HG03060 (cell line): ENCODE measurements around the gene SPATA2.
"Not testable (repeated sequence)": the region's sequence is repeated elsewhere in the genome, so short reads cannot be mapped to it uniquely, and the experiment has no call there.

Experiments used
- ATAC-seq: cut with Tn5 transposase; IDR thresholded peaks from one replicate; pipeline ENCODE4 v1.9.1; 2021; ENCODE audit warnings: low read depth, moderate number of reproducible peaks; ENCODE audit not compliant: unreplicated experiment

Gene SPATA2

DNA sequence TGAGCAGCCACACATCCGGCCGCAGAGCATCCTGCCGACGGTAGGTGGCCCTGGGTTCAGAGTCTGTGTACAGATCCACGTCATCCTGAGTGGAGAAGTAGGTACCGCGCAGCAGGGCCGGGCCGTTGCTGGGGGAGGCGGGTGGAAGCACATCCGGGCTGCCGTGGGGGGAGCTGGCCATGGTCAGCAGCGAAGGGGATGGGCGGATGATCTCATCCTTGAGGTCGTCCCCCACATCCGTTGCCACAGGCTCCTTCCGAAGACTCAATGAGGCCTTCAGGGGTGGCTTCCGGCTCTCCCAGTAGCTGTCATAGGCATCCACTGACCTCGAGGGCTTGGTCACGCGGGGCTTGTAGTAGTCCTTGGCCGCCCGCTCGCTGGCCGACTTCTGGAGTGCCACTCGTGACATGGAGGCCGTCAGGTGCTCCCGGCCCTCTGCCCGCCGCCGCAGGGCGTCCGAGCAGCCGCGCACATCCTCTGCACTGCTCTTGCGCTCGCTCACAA is 9.2 kb downstream of the SPATA2 start:
- no peak for ATAC-seq

DNA sequence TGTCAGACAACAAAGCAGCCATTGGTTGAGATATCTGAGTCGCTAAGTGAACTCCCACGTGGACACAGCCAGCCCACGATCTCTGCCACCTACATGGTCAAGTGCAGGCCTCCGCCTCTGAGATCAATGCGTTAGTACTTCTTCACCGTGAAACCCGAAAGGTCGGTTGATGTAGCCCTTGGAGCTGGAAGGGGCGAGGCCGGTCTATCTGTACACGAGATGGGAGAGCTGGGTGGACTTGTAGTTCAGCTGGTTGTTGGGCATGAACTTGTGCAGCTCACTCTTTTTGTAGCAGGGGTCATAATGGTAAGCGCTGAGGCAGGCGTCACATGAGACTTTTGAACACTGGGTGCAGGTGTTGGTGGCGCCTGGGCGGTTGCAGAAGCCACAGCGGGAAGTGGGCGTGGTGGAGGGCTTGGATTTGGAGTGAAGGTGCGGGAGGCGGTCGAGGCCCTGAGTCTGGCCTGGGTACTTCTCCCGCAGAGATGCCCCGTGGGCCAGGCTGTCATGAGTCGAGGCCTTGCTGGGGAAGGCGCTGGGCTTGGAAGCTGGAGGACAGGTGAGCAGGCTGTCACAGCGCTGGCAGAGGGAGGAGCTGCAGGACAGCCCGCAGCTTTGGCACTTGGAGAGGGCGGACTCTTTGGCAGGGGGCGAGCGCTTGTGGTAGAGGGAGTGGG is 9.8 kb downstream of the SPATA2 start:
- no peak for ATAC-seq

DNA sequence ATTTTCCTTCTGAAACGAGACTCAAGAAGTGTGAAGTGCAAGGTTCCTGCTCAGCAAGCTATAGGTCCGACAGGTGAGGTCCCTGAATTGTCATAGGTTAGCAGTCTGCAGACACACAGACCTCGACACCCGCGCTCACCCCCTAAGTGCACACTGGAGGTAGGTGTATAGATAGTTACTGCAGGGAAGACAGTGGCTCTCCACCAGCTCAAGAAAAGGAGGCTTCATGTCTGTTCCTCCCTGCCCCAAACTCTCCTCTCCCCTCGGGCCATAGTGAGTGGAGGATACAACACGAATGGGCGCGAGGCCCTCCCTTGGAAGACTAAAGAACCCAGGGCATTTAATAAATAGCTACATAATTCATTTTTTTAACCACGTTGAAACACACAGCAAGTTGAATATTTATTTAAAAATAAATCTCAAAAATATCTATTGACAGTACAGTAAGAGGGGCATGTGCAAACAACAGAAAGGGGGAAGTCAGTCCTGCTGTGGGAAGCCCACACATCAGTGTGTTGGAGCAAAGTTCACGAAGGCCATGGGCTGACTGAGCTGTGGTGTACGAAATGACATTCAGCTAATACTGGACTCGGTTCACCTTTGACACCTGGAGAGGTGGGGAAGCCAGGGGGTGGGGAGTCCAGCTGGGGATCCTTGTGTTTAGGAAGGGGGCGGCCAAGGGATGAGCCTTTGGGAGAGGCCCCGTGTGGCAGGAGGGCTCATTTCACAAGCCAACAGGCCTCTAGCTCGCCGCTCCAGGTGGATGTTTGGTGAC is 10.7 kb downstream of the SPATA2 start:
- no peak for ATAC-seq

DNA sequence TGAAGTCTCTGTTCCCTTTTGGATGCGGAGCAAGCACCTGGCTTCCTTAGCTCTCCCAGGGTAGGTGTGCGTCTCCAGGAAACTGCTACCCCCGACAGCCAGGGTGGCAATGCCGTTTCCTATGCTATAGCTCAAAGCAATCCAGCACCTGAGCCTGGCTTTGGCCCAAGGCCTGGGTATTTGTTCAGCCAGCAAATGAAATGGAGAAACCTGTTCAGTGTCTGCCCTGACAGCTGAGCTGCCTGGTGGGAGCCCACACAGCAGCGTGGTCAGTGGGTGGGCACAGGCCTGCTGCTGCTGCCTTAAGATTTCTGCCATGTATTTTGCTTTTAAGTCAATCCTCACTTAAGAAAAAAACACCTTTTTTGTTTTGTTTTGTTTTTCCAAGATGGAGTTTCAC is 13.7 kb downstream of the SPATA2 start:
- no peak for ATAC-seq

DNA sequence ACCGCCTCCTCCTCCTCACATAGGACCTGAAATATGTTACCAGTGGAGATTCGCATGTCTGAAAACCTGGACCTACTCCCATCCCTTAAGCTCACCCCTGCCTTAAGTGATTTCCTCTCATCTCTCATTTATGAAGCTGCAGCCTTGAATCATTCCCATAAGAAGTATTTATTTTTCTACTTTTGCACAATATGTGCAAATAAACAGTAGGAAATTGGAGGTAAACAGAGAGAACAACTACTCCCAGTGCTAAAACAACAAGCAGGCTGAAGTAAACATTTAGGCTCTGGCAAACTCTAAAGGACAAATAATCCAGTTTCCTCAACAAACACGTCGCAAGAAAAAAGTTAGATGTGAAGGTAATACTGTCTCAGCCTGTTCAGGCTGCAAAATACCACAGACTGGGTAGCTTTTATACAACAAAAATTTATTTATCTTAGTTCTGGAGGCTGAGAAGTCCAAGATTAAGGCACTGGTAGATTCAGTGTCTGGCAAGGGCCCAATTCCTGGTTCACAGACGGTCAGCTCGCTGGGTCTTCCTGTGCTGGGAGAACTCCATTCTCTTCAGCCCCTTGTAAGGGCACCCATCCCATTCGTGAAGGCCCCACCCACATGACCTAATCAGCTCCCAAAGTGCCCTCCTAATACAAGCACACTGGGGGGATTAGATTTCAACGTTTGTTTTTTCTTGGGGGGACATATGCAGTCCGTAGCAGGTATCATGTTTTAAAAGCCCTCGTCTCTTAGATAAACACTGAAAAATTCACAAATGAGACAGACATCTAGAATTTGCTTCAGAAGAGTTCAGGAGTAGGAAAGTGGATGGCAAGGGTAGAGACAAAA is 15.6 kb downstream of the SPATA2 start:
- no peak for ATAC-seq

DNA sequence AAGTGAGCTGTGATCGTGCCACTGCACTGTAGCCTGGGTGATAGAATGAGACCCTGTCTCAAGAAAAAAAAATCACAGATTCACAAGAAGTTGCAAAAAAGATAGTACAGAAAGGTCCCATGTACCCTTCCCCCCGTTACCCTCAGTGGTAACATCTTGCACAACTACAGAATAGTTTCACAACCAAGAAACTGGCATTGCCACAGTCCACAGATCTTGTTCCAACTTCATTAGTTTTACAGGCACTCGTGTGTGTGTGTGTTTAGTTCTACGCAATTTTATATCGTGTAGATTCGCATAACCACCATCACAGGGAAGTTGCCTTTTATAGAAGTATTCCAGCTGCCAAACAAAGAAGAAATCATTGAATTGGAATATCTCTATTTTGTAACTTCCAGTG is 19.1 kb downstream of the SPATA2 start:
- ATAC-seq: no peak

DNA sequence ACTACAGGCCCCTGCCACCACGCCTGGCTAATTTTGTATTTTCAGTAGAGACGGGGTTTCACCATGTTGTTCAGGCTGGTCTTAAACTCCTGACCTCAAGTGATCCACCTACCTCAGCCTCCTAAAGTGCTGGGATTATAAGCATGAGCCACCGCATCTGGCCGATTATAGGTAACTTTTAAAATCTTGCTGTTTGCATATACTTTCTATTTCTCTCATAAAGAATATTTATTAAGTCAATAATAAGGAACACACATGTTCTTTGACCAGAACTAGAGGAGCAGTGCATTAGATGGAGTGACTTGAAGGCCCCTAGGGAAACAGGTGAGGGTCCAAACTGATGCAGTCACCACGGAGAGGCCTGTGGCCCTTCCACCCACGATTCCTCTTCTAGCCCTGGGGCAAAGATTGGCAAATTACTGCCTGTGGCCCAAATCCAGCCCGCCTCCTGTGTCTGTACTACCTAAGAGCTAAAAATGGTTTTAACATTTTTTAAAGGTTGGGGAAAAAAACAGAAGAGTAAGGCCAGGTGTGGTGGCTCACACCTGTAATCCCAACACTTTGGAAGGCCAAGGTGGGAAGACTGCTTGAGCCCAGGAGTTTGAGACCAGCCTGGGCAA is 19.7 kb downstream of the SPATA2 start:
- not testable (repeated sequence) for ATAC-seq

DNA sequence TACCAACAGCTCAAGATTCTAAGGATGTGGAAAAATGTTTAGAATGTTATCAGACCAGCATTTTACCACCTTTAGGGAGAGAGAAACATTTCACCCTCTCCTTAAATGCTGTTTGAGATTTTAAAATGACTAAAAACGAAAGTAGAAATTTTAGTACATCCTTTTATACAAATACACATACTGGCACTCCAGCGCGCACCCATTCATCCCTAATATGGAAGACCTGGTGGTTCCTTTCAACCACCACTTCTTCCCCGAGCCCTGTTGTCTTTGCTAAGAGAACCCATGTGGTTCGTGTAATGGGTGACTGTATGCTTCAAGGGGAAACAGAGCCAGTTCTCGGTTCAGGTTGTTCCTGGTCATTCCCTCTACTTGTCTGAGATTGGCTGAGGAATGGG is 21.3 kb downstream of the SPATA2 start:
- no peak for ATAC-seq

DNA sequence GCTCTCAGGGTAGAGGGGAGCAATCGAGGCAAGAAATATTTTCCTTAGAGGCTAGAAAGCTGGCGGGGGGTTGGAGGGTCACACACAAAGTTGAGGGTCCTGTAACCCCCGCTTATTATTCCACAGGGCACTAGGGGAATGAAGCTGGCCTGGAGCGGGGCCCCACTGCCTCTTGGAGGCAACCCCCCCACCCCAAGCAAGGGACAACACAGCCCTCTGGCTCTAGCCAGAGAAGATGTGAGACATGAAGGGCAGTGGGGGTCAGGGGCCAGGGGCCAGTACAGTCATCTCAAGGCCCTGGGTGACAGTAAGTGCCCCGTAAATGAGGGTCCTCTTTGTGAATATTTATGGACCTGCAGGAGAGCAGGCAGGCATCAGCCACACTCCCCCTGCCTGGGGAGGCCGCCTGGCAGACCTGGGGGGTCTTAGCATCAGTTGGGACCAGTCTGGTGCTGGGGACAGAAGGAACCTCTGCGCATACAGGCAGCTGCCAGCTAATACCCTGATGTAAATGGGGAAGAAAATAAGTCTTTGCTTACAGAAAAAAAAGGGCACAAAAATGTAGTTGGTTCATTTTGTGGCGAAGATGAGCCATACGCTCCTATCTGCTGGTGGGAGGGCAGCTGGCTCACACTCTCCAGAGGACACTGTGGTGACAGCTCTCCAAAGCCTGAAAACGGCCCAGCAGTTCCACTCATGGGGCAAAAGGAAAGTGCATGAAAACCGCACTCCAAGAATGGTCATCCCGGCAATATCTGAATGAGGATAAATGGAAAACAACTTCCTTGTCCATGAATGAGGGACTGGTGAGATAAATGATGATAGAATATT is 21.9 kb downstream of the SPATA2 start:
- no peak for ATAC-seq

DNA sequence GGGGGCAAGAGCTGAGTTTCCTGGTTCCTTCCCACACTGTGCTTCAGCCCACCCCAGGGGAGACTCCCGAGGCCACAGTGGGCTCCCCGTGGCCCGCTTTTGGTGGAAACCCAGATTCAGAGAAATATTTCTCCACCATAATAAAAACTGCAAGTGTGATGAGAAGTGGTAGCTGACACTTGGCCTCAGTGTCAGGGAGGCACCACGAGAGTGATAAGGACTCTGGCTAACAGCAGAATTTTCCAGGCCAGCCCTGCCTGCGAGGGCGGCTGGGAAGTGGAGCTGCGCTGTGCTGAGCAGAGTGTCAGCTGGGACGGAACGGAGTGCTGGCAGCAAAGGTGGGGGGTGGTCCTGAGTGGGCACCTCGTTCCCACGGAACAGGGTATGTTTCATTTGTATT is 22.5 kb downstream of the SPATA2 start:
- ATAC-seq: no peak

DNA sequence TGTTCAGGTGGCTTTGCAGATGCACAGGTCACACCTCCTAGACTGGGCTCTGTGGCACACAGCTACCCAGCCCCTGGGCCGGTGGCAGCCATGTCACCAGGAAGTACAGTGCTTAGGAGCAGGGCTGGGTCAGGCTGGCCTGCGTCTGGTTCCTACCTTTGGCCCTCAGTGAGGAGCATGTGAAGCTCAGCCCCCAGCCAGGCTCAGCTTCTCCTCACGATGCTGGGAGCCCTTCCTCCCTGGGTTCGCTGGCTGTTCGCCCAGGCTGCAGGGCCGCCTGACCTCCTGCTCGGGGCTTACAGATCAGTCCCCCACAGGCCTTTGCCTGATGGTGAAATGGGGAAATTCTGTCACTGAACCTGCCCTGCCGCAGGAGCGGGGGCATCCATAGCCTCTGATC is 23.1 kb downstream of the SPATA2 start:
- no peak for ATAC-seq

DNA sequence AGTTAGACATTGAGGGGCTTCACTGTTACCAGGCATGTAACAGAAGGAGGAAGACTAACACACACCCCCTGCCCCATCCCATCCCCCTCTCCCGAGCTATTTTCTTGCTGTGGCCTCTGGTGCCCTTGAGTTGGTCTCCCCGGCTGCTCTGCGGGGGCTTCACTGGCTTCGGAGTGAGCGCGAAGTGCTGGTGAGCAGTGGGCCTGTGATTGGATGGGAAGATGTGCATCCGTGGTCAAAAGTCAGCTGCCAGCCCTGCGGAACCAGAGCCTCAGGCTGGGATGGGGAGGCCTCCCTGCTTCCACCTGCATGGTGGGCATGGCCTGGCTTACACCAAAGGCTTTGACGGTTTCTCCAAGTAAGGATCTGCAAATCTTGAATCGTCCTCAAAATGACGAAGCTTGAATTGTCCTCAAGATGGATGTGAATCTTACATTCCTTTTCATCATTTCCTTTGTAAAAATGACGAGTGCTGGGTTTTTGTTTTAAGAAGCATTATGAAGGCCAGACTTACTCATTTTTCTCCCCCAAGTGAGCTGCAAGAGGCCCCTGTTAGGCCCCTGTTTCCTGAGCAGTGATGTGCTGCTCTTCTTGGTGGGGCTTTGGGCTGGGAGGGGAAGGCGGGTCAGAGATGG is 23.7 kb downstream of the SPATA2 start:
- no peak for ATAC-seq

DNA sequence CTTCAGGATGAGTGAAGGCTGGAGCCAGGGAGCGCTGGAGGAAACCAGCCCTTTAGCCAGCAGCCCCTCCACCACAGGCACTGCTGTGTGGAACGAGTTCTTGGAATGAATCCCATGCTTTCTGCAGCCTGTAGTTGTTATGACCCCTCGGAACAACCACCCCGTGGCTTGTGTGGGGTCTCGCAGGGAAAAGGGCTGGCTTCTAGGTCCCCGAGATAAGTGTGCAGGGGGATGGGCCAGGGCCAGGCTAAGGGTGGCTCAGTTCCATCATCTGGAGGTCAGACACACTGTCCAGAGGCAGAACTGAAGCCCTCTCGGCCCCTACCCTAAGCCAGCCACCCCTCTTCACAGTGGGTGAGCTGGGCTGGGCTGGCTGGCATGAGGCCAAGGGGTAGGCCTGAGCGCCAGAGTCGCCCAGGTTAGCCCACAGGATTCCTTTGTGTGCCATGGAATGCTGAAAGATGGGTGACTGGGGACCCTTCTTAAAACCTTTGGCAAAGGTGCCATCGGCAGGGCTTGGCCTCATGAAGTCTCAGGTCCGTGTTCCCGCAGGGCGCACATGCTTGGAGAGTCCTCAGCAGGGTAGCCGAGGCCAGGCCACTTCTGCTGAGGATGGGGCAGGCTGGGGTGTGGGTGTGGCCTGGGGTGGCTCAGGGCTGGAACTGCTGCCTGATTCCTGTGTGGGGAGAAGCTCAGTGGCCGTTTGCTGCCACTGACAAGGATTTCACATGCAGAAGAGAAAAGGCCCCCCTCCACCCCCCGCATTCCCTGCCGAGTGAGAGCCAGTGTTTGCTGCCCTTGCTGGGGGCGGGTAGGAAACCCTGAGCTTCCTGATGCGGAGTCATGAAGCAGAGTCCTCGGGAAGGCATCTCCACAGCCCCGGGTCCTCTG is 24.6 kb downstream of the SPATA2 start:
- ATAC-seq: no peak

DNA sequence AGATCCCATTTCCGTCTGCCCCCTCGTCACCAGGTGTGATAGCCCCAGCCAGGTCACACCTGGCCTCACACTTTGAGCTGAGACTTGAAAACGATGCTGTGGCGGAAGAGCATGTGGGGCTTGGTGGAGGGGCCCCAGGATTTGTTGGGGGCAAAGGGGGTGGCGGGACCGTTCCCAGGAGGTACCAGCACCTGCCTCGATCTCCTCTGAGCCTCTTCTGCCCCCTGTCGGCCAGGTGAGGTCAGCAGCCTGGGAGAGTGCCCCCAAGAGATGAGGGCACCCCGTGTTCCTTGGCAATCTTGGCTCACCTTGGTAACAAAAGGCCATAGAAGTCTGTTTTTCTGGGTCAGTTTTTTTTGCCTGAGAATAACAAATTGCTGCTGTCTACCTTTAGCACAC is 25.4 kb downstream of the SPATA2 start:
- ATAC-seq: no peak

DNA sequence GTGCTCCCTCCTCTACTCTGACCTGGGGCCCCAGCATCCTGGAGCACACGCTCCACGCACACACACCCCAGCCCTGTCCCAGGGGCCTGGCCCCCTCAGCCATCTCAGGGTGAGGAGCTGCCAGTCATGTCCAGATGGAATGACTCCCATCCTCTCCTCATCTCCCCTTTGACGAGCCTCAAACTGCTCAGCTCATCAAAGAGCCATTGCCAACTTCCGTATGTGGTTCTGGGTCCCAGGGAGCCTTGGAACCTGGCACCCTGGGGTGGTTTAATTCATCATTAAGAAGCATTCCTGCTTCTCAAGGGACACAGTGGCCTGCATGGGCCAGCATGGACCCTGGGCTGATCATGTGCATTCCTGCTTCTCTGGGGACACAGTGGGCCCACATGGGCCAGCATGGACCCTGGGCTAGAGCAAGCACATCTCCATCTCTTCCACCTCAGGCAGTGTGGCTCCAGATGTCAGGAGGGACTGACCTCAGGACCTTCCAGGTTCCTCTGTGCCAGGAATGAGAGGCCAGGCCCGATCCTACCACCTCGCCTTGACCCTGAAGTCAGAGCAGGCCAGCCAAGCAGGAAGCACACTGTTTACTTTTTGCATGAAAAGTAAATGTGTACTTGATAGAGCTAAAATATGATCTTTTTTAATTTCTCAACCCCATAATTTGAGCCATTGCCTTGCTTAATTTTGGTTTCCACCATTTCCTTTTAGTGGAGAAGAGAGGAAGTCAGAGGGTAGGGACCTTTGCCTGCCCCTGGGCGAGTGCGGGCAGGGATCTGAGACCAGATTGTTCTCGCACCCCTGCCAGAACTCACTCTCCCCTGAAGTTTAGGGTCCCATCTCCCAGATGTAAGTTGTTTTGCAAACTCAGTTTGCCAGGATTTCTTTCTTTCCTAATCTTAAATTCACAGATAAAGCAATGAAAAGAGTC is 26.1 kb downstream of the SPATA2 start:
- ATAC-seq: no peak

DNA sequence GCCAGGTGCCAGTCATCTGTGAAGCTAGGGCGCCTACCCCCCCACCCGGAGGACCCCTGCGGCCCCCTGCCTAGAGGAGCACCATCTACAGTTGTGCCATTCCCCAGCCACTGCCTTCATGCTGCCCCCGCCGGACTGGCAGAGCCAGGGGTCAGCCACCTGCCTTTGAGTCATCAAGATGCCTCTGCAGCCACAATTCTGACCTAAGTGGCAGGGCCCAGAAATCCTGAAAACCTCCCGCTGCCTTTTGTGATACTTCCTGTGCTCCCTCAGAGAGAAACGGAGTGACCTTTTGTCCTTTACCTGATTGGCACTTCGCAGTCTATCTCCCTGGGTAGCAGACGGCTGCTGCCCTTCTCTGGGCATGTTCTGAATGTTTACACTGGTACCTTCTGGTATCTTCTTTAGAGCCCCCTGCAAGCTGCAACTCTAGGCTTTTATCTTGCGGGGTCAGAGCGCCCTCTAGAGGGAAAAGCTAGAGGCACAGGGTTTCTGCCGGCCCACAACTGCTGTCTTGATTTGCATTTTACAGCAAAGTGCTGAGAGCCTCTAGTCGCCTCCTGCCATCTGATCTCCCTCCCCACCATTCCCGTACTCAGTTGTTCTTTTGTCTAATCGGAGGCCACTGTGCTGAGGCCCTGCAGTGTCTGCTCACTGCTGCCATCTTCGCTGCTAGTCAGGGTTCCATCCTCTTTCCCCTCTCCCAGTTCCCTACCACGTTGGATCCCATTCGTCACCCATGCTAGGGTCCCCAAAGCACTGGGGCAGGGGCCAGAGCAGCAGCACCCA is 26.9 kb downstream of the SPATA2 start:
- ATAC-seq: no peak
